H1 (cell line): ENCODE results near the gene PPA2. TPM values are rescaled to one million over a fixed set of nuclear protein-coding genes. Genes with fewer than 3 reads are reported as not detected.

Source experiments
- CTCF ChIA-PET: fragments of 300-600 bp; sonication (Branson Sonifier 250); formaldehyde crosslinking; loops from one replicate; lab custom pipeline; 2021; ENCODE audit not compliant: partially characterized antibody; lab: Charles Lee
- POLR2A ChIA-PET: fragments of 300-600 bp; sonication (Branson Sonifier 250); formaldehyde crosslinking; loops from one replicate; lab custom pipeline; 2021; ENCODE audit warnings: inconsistent platforms; ENCODE audit not compliant: partially characterized antibody; lab: Charles Lee
- DNase-seq, 2 experiments: peaks; one replicate each; pipeline versions ENCODE4 v3.0.0 to v3.0.0-alpha.2; 2010 to 2022; ENCODE audit warnings: low spot score in 2 of 2, low read depth in 1 of 2, mixed read lengths in 1 of 2
- FAIRE-seq: peaks from 2 replicates; lab custom pipeline; 2011; peaks lifted over from hg19 to GRCh38; lab: Jason Lieb, UNC
- H2AFZ ChIP-seq: 2 replicates; pipeline ENCODE4 v1.8.1; 2012; ENCODE audit warnings: low read length, inconsistent platforms
- H2AK5ac ChIP-seq: 2 replicates; pipeline ENCODE4 v1.6.1; 2013; ENCODE audit warnings: low read depth, low read length
- H2BK120ac ChIP-seq: replicated peaks from 2 replicates; pipeline ENCODE3; 2013; ENCODE audit warnings: low read depth, low read length, inconsistent platforms
- H2BK12ac ChIP-seq: 2 replicates; pipeline ENCODE4 v1.6.1; 2013; ENCODE audit warnings: low read depth, low read length
- H2BK15ac ChIP-seq: 2 replicates; pipeline ENCODE4 v1.6.1; 2013; ENCODE audit warnings: low read length
- H2BK20ac ChIP-seq: 2 replicates; pipeline ENCODE4 v1.6.1; 2013; ENCODE audit warnings: low read length
- H2BK5ac ChIP-seq: 2 replicates; pipeline ENCODE4 v1.6.1; 2013; ENCODE audit warnings: low read depth, low read length
- H3K14ac ChIP-seq: 2 replicates; pipeline ENCODE4 v1.6.1; 2013; ENCODE audit warnings: inconsistent platforms; ENCODE audit not compliant: insufficient read length
- H3K18ac ChIP-seq: 2 replicates; pipeline ENCODE4 v1.6.1; 2013; ENCODE audit warnings: low read length; ENCODE audit errors: extremely low read depth
- H3K23ac ChIP-seq: 2 replicates; pipeline ENCODE4 v1.6.1; 2013; ENCODE audit warnings: inconsistent platforms; ENCODE audit not compliant: insufficient read length
- H3K23me2 ChIP-seq: 2 replicates; pipeline ENCODE4 v1.6.1; 2013; ENCODE audit warnings: low read depth, low read length
- H3K27ac ChIP-seq: 2 replicates; pipeline ENCODE4 v1.6.1; 2011; ENCODE audit warnings: low read depth, low read length, inconsistent platforms
- H3K27me3 ChIP-seq, 4 experiments: replicated peaks in 1 of 4; 1 replicate in 1 of 4; 2 replicates in 3 of 4; pipeline versions ENCODE4 v1.6.1 to v1.8.1; 2011 to 2013; ENCODE audit warnings: low read length in 3 of 4, mild to moderate bottlenecking in 3 of 4, inconsistent platforms in 2 of 4, mixed read lengths in 2 of 4, moderate library complexity in 1 of 4; ENCODE audit not compliant: control insufficient read depth in 3 of 4, insufficient read depth in 3 of 4; ENCODE audit errors: extremely low read depth in 1 of 4
- H3K36me3 ChIP-seq, 4 experiments: 2 replicates each; pipeline versions ENCODE4 v1.6.1 to v1.8.1; 2011 to 2013; ENCODE audit warnings: mild to moderate bottlenecking in 4 of 4, low read length in 3 of 4, moderate library complexity in 2 of 4, control low read depth in 1 of 4, inconsistent platforms in 1 of 4; ENCODE audit not compliant: insufficient read depth in 4 of 4, control insufficient read depth in 2 of 4
- H3K4ac ChIP-seq: replicated peaks from 2 replicates; pipeline ENCODE3; 2013; ENCODE audit warnings: low read length, low read depth, mixed read lengths, inconsistent platforms; ENCODE audit not compliant: insufficient read length
- H3K4me1 ChIP-seq, 4 experiments: replicated peaks in 1 of 4; 1 replicate in 1 of 4; 2 replicates in 3 of 4; pipeline versions ENCODE4 v1.6.1 to v1.8.1; 2011 to 2013; ENCODE audit warnings: low read length in 3 of 4, inconsistent platforms in 2 of 4, mixed read lengths in 1 of 4; ENCODE audit not compliant: insufficient read depth in 4 of 4, control insufficient read depth in 3 of 4
- H3K4me2 ChIP-seq, 2 experiments: 2 replicates each; pipeline versions ENCODE4 v1.6.1 to v1.8.1; 2011 to 2013; ENCODE audit warnings: low read depth in 2 of 2, low read length in 2 of 2, control low read depth in 1 of 2, inconsistent platforms in 1 of 2, mild to moderate bottlenecking in 1 of 2; ENCODE audit not compliant: insufficient read depth in 1 of 2
- H3K4me3 ChIP-seq, 4 experiments: fragments of 200-600, 300-600 bp in 1 of 4; sonication (generic), shearing (Covaris generic), sonication (Bioruptor Twin) in 1 of 4; 2 replicates each; pipeline versions ENCODE4 v1.5.1 to v1.8.1; 2011 to 2016; ENCODE audit warnings: low read length in 4 of 4, low read depth in 3 of 4, control low read depth in 2 of 4, inconsistent platforms in 2 of 4, mild to moderate bottlenecking in 2 of 4, mixed read lengths in 1 of 4, moderate library complexity in 1 of 4; ENCODE audit not compliant: insufficient read depth in 2 of 4; ENCODE audit errors: extremely low read depth in 1 of 4
- H3K56ac ChIP-seq: replicated peaks from 2 replicates; pipeline ENCODE3; 2013; ENCODE audit warnings: low read depth, mild to moderate bottlenecking, mixed read lengths, low read length, inconsistent platforms; ENCODE audit not compliant: insufficient read length
- H3K79me1 ChIP-seq: 2 replicates; pipeline ENCODE4 v1.6.1; 2013; ENCODE audit warnings: low read depth, low read length, control low read depth
- H3K79me2 ChIP-seq, 2 experiments: 2 replicates each; pipeline versions ENCODE4 v1.6.1 to v1.8.1; 2012 to 2013; ENCODE audit warnings: low read length in 2 of 2, mild to moderate bottlenecking in 2 of 2, inconsistent platforms in 1 of 2; ENCODE audit not compliant: insufficient read depth in 2 of 2, control insufficient read depth in 1 of 2
- H3K9ac ChIP-seq, 4 experiments: replicated peaks in 1 of 4; 1 replicate in 1 of 4; 2 replicates in 3 of 4; pipeline versions ENCODE4 v1.6.1 to v1.8.1; 2011 to 2013; ENCODE audit warnings: low read depth in 3 of 4, low read length in 3 of 4, control low read depth in 2 of 4, mild to moderate bottlenecking in 2 of 4, moderate library complexity in 2 of 4, inconsistent platforms in 1 of 4; ENCODE audit errors: extremely low read depth in 1 of 4
- H3K9me3 ChIP-seq, 2 experiments: 2 replicates each; pipeline versions ENCODE4 v1.6.1 to v1.8.1; 2012 to 2013; ENCODE audit warnings: mild to moderate bottlenecking in 2 of 2, moderate library complexity in 2 of 2, control low read depth in 1 of 2, inconsistent platforms in 1 of 2, low read depth in 1 of 2, low read length in 1 of 2, mixed read lengths in 1 of 2; ENCODE audit not compliant: insufficient read depth in 2 of 2
- H4K20me1 ChIP-seq, 2 experiments: replicated peaks in 1 of 2; 2 replicates each; pipeline versions ENCODE3 to v1.8.1; 2011 to 2013; ENCODE audit warnings: inconsistent platforms in 2 of 2, low read length in 2 of 2, mild to moderate bottlenecking in 1 of 2; ENCODE audit not compliant: insufficient read depth in 2 of 2, control insufficient read depth in 1 of 2
- H4K5ac ChIP-seq: 2 replicates; pipeline ENCODE4 v1.6.1; 2013; ENCODE audit warnings: low read length, low read depth, mixed read lengths, inconsistent platforms; ENCODE audit not compliant: insufficient read length
- H4K8ac ChIP-seq: 2 replicates; pipeline ENCODE4 v1.8.0; 2013; ENCODE audit warnings: mild to moderate bottlenecking, moderate library complexity, low read length, inconsistent platforms; ENCODE audit not compliant: insufficient read depth; ENCODE audit errors: extremely low read depth
- H4K91ac ChIP-seq: replicated peaks from 2 replicates; pipeline ENCODE3; 2013; ENCODE audit warnings: low read length, mixed read lengths, inconsistent platforms; ENCODE audit not compliant: insufficient read length
- ASH2L ChIP-seq: fragments of 200-600, 300-600 bp; sonication (generic); IDR thresholded peaks from one replicate; pipeline ENCODE4 v1.7.1; 2017; ENCODE audit warnings: low read length
- CBX8 ChIP-seq: fragments of 300-800, 300-1000 bp; sonication (generic); IDR thresholded peaks from 2 replicates; pipeline ENCODE4 v1.7.1; 2016; ENCODE audit warnings: low read depth, low read length, borderline replicate concordance
- POLR2A ChIP-seq, 2 experiments: IDR thresholded peaks; 1 replicate in 1 of 2; 2 replicates in 1 of 2; pipeline ENCODE4 v1.6.1; 2011; ENCODE audit warnings: low read depth in 2 of 2, low read length in 2 of 2, mild to moderate bottlenecking in 2 of 2; ENCODE audit errors: control extremely low read depth in 1 of 2
- RAD21 ChIP-seq, 2 experiments: IDR thresholded peaks in 1 of 2; conservative IDR thresholded peaks in 1 of 2; 2 replicates each; pipeline ENCODE4 v1.6.1; 2011; ENCODE audit warnings: low read depth in 2 of 2, low read length in 2 of 2, improper control_type of control experiment in 1 of 2, inconsistent platforms in 1 of 2, mild to moderate bottlenecking in 1 of 2, moderate library complexity in 1 of 2
- RBBP5 ChIP-seq: IDR thresholded peaks from 2 replicates; pipeline ENCODE4 v1.7.1; 2012; ENCODE audit warnings: low read depth, mild to moderate bottlenecking, inconsistent platforms, low read length, moderate library complexity, borderline replicate concordance
- SIX5 ChIP-seq: IDR thresholded peaks from 2 replicates; pipeline ENCODE4 v1.6.1; 2011; ENCODE audit warnings: mild to moderate bottlenecking, low read depth, low read length
- SP2 ChIP-seq: IDR thresholded peaks from 2 replicates; pipeline ENCODE4 v1.6.1; 2012; ENCODE audit warnings: mild to moderate bottlenecking, low read length, inconsistent platforms
- TAF1 ChIP-seq: IDR thresholded peaks from 2 replicates; pipeline ENCODE4 v1.6.1; 2011; ENCODE audit warnings: mild to moderate bottlenecking, low read depth, low read length
- TCF12 ChIP-seq: IDR thresholded peaks from 2 replicates; pipeline ENCODE4 v1.6.1; 2011; ENCODE audit warnings: low read depth, mild to moderate bottlenecking, low read length
- WGBS, 2 experiments: shearing (Covaris generic) in 1 of 2; methylation state at CpG; one replicate each; pipeline versions ENCODE4 v1.1.6 to v1.1.7; 2013 to 2015; ENCODE audit warnings: low lambda C conversion rate in 2 of 2, mixed read lengths in 2 of 2, inconsistent platforms in 1 of 2, low coverage in 1 of 2, missing lambda C conversion rate in 1 of 2; ENCODE audit not compliant: insufficient replicate concordance in 2 of 2, insufficient coverage in 1 of 2, insufficient read length in 1 of 2; ENCODE audit errors: extremely low coverage in 1 of 2, missing lambda C conversion rate in 1 of 2; 5-methylcytosine and 5-hydroxymethylcytosine counted together
- polyA plus RNA-seq, 7 experiments: library from polyadenylated mRNA; depleted of rRNA in 3 of 7; stranded (reverse) in 5 of 7; unstranded in 2 of 7; fragments of >200 nt in 5 of 7; fragments of 200-250 nt in 2 of 7; gene quantifications; 1 replicate in 5 of 7; 2 replicates in 1 of 7; 4 replicates in 1 of 7; pipeline versions ENCODE4 v1.2.1 to v1.2.3, GENCODE V29; 2011 to 2013; ENCODE audit warnings: missing spikeins in 2 of 7, mixed read lengths in 2 of 7
- total RNA-seq: library from RNA; stranded (reverse); fragmentation: NEBNext Ultra II Directional; extraction: Animal tissue kit (Norgen Biotek cat#: 25700); gene quantifications from 2 replicates; pipeline ENCODE4 v1.2.1, GENCODE V29; 2021
- TF ChIP-seq, protein P1 (sequence below), 3 experiments: IDR thresholded peaks; 1 replicate in 2 of 3; 2 replicates in 1 of 3; pipeline versions ENCODE4 v1.5.1 to v1.6.1; 2011; ENCODE audit warnings: low read length in 3 of 3, mild to moderate bottlenecking in 3 of 3, inconsistent platforms in 2 of 3, low read depth in 1 of 3, moderate library complexity in 1 of 3; ENCODE audit not compliant: insufficient read depth in 1 of 3; ENCODE audit errors: control extremely low read depth in 1 of 3

PPA2 gene
- total and polyA plus RNA-seq, 2 of the 8 experiments (the other 6 are each of a cell fraction or from before 2014, with no cell fraction given): 24.9 to 62.7 TPM

DNA sequence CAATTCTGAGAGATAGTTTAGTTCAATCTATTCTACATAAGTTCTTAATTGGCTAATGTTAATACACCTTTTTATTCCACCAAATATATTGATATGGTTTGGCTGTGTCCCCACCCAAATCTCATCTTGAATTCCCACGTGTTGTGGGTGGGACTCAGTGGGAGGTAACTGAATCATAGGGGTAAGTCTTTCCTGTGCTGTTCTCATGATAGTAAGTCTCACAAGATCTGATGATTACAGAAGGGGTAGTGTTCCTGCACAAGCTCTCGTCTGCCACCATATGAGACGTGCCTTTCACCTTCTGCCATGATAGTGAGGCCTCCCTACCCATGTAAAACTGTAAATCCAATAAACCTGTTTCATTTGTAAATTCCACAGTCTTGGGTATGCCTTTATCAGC lies 11.3 kb downstream of the PPA2 start:
- TF ChIP-seq SIX5: no peak
- TF ChIP-seq TCF12: no peak
- no peak for TF ChIP-seq RAD21 (IDR thresholded peaks at IDR 0.05 in 1 of 2, conservative IDR thresholded peaks at IDR 0.05 in 1 of 2; ENCODE audit: low read depth in 2 of 2, low read length in 2 of 2)
- TF ChIP-seq ASH2L: no peak
- no peak for TF ChIP-seq CBX8
- no peak for TF ChIP-seq SP2
- TF ChIP-seq, protein P1, sequence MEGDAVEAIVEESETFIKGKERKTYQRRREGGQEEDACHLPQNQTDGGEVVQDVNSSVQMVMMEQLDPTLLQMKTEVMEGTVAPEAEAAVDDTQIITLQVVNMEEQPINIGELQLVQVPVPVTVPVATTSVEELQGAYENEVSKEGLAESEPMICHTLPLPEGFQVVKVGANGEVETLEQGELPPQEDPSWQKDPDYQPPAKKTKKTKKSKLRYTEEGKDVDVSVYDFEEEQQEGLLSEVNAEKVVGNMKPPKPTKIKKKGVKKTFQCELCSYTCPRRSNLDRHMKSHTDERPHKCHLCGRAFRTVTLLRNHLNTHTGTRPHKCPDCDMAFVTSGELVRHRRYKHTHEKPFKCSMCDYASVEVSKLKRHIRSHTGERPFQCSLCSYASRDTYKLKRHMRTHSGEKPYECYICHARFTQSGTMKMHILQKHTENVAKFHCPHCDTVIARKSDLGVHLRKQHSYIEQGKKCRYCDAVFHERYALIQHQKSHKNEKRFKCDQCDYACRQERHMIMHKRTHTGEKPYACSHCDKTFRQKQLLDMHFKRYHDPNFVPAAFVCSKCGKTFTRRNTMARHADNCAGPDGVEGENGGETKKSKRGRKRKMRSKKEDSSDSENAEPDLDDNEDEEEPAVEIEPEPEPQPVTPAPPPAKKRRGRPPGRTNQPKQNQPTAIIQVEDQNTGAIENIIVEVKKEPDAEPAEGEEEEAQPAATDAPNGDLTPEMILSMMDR (IDR thresholded peaks at IDR 0.05; ENCODE audit: control extremely low read depth in 1 of 3, insufficient read depth in 1 of 3, low read depth in 1 of 3, low read length in 3 of 3): no peak
- no peak for TF ChIP-seq POLR2A (IDR thresholded peaks at IDR 0.05; ENCODE audit: control extremely low read depth in 1 of 2, low read depth in 2 of 2, low read length in 2 of 2)
- no peak for TF ChIP-seq TAF1
- TF ChIP-seq RBBP5: no peak
- Histone ChIP-seq H3K4me3 (no peak overlapping the region), H2AK5ac (no peak overlapping the region), H3K36me3 (peaks cover 0 to 15% (median 0%) of the 10 kb centered on the region in 4 experiments; a peak in 1 of 8 replicates), H3K4ac (no peak overlapping the region), H3K23me2 (no peaks in the 10 kb centered on the region), H3K27me3 (no peaks in the 10 kb centered on the region), H3K56ac (no peak overlapping the region), H4K8ac (no peak overlapping the region), H3K9me3 (no peaks in the 10 kb centered on the region), H3K27ac (no peak overlapping the region), H3K18ac (no peak overlapping the region), H2BK12ac (no peak overlapping the region), H2BK15ac (no peak overlapping the region), H2BK120ac (no peak overlapping the region), H4K5ac (no peak overlapping the region), H4K91ac (no peak overlapping the region), H3K4me2 (no peak overlapping the region), H2BK5ac (no peak overlapping the region), H3K23ac (no peak overlapping the region), H4K20me1 (no peaks in the 10 kb centered on the region), H3K79me1 (peaks cover 2% of the 10 kb centered on the region; the same call in 1 of the 2 replicates), H3K4me1 (no peaks in the 10 kb centered on the region), H3K9ac (no peak overlapping the region), H3K14ac (no peak overlapping the region), H3K79me2 (peaks cover under 1 to 26% of the 10 kb centered on the region in 2 experiments; a peak in 2 of 4 replicates), H2BK20ac (no peak overlapping the region), H2AFZ (no peak overlapping the region)
- FAIRE-seq (no peak), DNase-seq (no peak)
- 92% methylated on average over 3 of the region's 3 CpGs; no CpG with 5 or more reads in 1 of the 2 experiments for WGBS, 2 experiments
- CTCF ChIA-PET: interaction anchor here (0.6 to 0.7 kb wide), 3 partner anchors 123 to 531 kb away, joined by 3 read pairs; no protein-coding TSS in a partner anchor
- POLR2A ChIA-PET: interaction anchor here (0.7 kb wide), 1 partner anchor 334 kb away, joined by 3 read pairs; no protein-coding TSS in a partner anchor
